HG03354 (cell line): ENCODE measurements around the gene TLR8.
"Not testable (repeated sequence)": the region's sequence is repeated elsewhere in the genome, so short reads cannot be mapped to it uniquely, and the experiment has no call there.

Source experiments
- ATAC-seq: cut with Tn5 transposase; IDR thresholded peaks from one replicate; pipeline ENCODE4 v1.9.1; 2021; ENCODE audit warnings: mild to moderate bottlenecking; ENCODE audit not compliant: unreplicated experiment, poor library complexity, severe bottlenecking

TLR8 gene

GRCh38 chrX:12936947-12937346 is 30.5 kb downstream of the TLR8 start:
- no peak for ATAC-seq

DNA sequence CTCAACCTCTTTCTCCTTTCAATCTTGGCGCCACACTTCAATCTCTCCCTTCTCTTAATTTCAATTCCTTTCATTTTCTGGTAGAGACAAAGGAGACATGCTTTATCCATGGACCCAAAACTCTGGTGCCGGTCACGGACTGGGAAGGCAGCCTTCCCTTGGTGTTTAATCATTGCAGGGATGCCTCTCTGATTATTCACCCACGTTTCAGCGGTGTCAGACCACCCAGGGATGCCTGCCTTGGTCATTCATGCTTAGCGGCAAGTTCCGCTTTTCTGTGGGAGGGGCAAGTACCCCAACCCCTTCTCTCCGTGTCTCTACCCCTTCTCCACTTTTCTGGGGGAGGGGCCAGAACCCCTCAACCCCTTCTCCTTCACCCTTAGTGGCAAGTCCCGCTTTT is 34.1 kb downstream of the TLR8 start:
- not testable (repeated sequence) for ATAC-seq

DNA sequence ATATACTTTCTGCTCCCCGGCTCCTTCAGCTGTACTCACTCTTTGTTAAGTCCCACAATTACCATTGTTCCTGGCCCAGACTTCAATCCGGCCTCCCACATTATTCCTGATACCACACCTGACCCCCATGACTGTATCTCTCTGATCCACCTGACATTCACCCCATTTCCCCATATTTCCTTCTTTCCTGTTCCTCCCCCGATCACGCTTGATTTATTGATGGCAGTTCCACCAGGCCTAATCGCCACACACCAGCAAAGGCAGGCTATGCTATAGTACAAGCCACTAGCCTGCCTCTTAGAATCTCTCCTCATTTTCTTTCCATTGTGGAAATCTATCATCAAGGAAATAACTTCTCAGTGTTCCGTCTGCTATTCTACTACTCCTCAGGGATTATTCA is 37.2 kb downstream of the TLR8 start:
- not testable (repeated sequence) for ATAC-seq

DNA sequence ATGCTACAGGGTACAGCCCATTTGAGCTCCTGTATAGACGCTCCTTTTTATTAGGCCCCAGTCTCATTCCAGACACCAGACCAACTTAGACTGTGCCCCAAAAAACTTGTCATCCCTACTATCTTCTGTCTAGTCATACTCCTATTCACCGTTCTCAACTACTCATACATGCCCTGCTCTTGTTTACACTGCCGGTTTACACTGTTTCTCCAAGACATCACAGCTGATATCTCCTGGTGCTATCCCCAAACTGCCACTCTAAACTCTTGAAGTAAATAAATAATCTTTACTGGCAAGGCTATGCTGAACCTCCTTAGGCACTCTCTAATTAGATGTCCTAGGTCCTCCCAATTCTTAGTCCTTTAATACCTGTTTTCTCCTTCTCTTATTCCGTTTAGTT is 38.0 kb downstream of the TLR8 start:
- not testable (repeated sequence) for ATAC-seq

GRCh38 chrX:12945494-12945893 is 39.1 kb downstream of the TLR8 start:
- no peak for ATAC-seq

DNA sequence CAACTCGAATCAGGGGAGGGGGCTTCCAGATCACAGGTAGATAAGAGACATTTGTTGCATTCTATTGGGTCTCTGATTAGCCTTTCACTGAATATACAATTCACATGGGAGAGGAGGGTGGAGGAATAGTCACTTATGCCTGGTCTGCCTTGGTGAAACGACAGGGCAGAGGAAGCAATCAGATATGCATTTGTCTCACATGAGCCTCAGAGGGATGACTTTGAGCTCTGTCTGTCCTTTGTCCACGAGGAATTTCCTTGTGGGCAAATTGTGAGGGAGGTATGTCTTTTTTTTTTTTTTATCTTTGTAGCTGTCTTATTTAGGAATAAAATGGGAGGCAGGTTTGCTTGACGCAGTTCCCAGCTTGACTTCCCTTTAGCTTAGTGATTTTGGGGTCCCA is 40.0 kb downstream of the TLR8 start:
- ATAC-seq, result no peak

- no peak for ATAC-seq
These were observed 40.6 kb downstream of the TLR8 start for GRCh38 chrX:12946838-12947544.

GRCh38 chrX:12947545-12948235 is 41.3 kb downstream of the TLR8 start:
- ATAC-seq, result no peak

- no peak for ATAC-seq
These were observed 42.1 kb downstream of the TLR8 start for GRCh38 chrX:12948495-12948894.

DNA sequence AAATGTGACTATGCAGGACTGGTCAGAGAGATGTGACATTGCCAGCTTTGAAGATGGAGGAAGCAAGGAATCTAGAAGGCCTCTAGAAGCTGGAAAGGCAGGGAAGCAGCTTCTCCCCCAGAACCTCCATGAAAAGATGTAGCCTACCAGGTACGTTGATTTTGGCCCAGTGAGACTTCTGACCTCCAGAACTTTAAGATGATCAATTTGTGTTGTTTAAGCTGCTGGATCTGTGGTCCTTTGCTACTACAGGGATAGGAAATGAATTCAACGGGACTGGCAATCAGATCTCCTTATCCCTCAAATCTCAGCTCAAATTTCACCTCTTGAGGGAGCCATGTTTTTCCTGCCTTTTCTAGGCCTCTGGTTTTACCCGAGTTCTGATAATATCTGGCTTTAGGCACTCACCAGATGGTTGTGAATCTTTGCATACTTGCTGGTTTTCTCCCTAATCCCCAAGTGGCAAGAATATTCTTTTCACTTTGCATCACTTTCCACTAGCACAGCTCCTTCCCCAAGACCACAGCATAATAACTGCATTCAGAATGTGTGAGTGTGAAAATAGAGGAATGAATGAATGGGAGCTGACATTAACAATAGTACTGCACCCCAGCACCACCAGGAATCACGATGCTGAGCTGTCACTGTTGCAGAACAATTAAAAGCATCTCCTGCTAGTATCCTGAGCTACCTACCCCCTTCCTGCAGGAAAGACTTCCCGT is 42.9 kb downstream of the TLR8 start:
- no peak for ATAC-seq

DNA sequence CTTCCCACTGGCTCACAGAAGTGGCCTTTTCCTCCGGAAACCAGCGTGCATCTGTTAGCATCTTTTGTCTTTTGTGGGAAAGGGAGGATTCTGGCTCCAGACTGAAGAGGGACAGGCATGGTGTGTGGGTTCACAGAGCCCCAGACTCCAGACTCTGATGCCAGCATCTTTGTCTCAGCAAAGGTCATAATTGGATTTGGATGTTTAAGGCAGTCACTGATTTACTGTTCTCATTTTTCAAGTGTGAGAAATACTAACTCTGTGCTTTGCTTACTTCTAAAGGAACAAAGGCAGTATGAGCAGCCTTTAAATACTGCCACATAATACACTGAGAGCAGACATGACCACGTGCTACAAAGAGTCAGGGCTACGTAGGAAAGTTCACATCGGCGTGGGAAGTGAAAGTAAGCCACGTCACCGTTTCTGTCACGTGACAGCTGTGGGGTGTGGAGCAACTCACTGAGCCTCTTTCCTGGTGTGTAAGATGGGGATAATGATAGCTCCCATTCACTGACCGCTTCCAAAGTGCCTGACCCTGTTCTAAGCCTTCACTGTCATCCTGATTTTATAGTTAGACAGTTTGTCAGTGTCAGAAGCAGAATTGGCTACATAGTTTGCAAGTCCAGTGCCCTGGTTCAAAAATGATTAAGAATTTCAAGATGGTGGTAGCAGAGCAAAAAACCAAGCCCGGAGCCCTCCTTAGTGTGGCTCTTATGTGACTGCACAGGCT is 43.7 kb downstream of the TLR8 start:
- peak; percentile 67 for ATAC-seq

DNA sequence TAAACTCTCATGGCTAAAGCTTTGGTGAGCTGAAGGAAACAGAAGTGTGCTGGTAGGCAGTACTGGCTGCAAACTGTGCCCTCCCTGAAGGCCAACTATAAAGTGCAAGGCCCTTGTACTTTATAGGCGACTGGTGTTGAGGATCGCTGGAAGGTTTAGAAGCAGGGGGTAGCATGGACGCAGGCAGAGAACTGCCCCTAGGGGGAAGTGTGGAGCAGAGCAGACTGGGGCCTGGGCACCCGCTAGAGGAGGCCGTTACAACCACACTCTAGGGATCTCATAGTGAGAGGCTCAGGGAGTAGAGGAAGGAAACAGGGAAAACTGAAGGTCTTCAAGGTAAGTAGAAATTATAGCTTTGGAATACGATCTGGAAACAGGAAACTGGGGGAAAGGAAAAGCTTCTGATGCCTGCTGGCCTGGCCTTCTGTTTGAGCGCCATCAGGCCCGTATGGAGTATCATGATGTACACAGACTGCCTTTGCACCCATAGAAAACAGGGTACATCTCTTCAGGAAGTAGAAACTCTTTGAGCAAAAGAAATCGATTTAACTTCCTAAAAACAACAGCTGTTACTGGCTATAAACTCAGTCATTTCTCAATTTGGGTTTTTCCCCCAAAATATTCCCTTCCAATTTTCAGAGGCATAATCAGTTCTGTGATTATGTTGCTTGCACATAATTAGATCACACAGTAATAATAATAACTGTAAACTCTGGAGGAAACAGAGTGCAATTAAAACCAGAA is 44.6 kb downstream of the TLR8 start:
- ATAC-seq, result peak; percentile 61

GRCh38 chrX:12951595-12951975 is 45.2 kb downstream of the TLR8 start:
- no peak for ATAC-seq

DNA sequence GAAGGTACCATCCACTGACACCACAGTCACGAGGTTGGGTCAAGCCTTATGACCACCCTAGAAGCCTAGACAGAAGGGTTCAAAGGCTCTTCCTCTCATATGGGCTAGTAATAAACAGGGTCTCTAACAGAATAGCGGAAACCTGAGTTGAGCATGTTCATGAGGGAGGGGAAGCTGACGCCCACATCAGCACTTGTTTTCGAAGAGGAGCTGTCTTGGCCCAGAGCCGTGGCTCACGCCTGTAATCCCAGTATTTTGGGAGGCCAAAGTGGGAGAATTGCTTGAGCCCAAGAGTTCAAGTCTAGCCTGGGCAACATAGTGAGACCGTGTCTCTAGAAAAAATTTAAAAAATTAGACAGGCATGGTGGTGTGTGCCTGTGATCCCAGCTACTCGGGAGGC is 47.0 kb downstream of the TLR8 start:
- no peak for ATAC-seq

DNA sequence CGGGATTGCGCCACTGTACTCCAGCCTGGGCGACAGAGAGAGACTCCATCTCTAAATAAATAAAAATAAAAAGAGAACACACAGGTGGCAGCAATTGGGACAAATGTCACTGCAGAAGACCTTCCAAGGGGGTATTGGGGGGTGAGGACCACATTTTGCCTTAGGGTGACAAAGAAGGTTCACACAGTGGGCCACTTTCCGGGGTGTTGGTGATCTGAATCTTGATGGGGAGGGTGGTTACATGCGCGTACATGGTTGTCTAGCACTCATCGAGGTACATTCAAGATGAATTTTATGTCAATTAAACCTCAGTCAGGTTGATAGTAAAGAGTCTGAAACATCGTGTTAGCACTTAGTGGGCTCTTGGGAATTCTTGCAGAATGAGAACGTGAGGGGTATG is 48.0 kb downstream of the TLR8 start:
- ATAC-seq, result no peak

DNA sequence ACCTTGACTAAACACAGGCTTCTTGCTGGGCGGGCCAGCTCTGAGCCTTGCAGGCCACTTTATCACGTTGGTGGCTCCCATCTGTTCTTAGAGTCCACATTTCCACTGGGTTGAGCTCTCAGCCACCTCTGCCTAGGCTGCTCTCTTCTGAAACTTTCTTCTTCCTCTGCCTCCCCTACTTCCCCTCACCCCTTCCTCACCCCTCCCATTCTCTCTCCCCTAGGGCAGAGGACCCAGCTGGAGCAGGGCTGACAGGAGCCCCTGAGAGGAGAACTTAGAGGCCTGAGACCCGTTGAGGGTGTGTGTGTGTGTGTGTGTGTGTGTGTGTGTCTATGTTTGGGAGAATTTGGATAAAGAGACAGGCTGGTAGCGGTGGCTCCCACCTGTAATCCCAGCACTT is 48.6 kb downstream of the TLR8 start:
- ATAC-seq, result no peak

DNA sequence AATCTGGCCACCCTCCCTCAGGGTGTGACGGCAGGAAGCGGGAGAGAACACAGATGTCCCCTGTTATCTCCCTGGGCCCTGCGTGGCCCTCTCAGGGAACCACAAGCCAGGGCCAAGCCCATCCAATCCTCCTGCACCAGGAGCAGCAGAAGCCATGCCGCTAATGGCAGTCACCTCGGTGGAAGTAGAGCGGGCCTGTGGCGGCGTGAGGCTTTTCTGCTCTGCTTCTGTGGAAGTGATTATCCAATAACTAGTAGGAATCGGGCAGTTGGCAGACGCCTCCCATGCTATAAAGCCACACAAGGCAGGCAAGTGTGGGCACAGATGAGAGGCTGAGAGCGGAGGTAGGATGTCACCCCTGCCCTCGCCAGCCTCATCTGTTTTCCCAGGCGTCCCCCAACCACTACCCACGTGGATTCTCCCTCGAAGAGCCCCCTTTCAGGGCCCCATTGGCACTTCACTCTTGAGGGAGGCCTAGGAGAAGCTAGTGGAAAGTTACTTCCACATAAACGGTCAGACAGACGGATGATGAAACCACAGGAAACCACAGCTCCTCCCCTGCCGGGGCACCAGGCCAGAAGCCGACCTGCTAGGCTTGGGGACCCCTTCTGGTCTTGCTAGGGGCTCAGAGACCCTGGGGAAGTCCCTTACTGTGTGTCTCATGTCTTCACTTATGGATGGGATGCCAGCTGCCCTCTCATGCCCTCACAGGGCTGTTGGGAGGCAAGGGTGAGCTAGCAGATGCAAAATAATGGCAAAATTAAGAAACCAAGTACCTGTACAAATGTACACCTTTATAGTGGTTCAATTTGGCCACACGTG is 49.7 kb downstream of the TLR8 start:
- ATAC-seq, result peak; percentile 53

GRCh38 chrX:12956704-12957534 is 50.5 kb downstream of the TLR8 start:
- ATAC-seq, result peak; percentile 88
